H1 (cell line): ENCODE results near the gene CMTM1. TPM values are rescaled to one million over a fixed set of nuclear protein-coding genes. Genes with fewer than 3 reads are reported as not detected.

Experiments
- CHD7 ChIP-seq: fragments of 300-600 bp; sonication (generic); IDR thresholded peaks from 2 replicates; pipeline ENCODE4 v1.7.1; 2012; ENCODE audit warnings: low read length, moderate library complexity, mild to moderate bottlenecking, inconsistent platforms; ENCODE audit not compliant: insufficient replicate concordance
- GTF2F1 ChIP-seq: IDR thresholded peaks from 2 replicates; pipeline ENCODE4 v1.6.1; 2012; ENCODE audit warnings: low read depth, low read length, improper control_type of control experiment, borderline replicate concordance
- NRF1 ChIP-seq: IDR thresholded peaks from 2 replicates; pipeline ENCODE4 v1.6.1; 2011; ENCODE audit warnings: mild to moderate bottlenecking, low read depth, low read length, improper control_type of control experiment
- PHF8 ChIP-seq: fragments of 200-600 bp; sonication (generic); conservative IDR thresholded peaks from 2 replicates; pipeline ENCODE4 v1.7.1; 2012; ENCODE audit warnings: low read depth, mild to moderate bottlenecking, inconsistent platforms, low read length, moderate library complexity
- RNF2 ChIP-seq: fragments of 200-900, 300-1000 bp; sonication (generic); IDR thresholded peaks from 2 replicates; pipeline ENCODE4 v1.7.1; 2016; ENCODE audit warnings: borderline replicate concordance, low read depth, mild to moderate bottlenecking, antibody characterized with exemption, low read length; ENCODE audit not compliant: poor library complexity, severe bottlenecking; ENCODE audit errors: missing control alignments
- SUZ12 ChIP-seq: fragments of 200-600 bp; sonication (generic); IDR thresholded peaks from 2 replicates; pipeline ENCODE4 v1.6.1; 2012; ENCODE audit warnings: mild to moderate bottlenecking, inconsistent platforms, low read length, moderate library complexity, mixed read lengths
- TAF1 ChIP-seq: IDR thresholded peaks from 2 replicates; pipeline ENCODE4 v1.6.1; 2011; ENCODE audit warnings: mild to moderate bottlenecking, low read depth, low read length
- TBP ChIP-seq: IDR thresholded peaks from 2 replicates; pipeline ENCODE4 v1.6.1; 2011; ENCODE audit warnings: low read depth, low read length, improper control_type of control experiment
- YY1 ChIP-seq: IDR thresholded peaks from 2 replicates; pipeline ENCODE4 v1.6.1; 2011; ENCODE audit warnings: low read depth, mild to moderate bottlenecking, low read length
- polyA plus RNA-seq, 7 experiments: library from polyadenylated mRNA; depleted of rRNA in 3 of 7; stranded (reverse) in 5 of 7; unstranded in 2 of 7; fragments of >200 nt in 5 of 7; fragments of 200-250 nt in 2 of 7; gene quantifications; 1 replicate in 5 of 7; 2 replicates in 1 of 7; 4 replicates in 1 of 7; pipeline versions ENCODE4 v1.2.1 to v1.2.3, GENCODE V29; 2011 to 2013; ENCODE audit warnings: missing spikeins in 2 of 7, mixed read lengths in 2 of 7
- total RNA-seq: library from RNA; stranded (reverse); fragmentation: NEBNext Ultra II Directional; extraction: Animal tissue kit (Norgen Biotek cat#: 25700); gene quantifications from 2 replicates; pipeline ENCODE4 v1.2.1, GENCODE V29; 2021

CMTM1 gene
- total and polyA plus RNA-seq, 2 of the 8 experiments (the other 6 are each of a cell fraction or from before 2014, with no cell fraction given) = 1.2 to 2.0 TPM

DNA sequence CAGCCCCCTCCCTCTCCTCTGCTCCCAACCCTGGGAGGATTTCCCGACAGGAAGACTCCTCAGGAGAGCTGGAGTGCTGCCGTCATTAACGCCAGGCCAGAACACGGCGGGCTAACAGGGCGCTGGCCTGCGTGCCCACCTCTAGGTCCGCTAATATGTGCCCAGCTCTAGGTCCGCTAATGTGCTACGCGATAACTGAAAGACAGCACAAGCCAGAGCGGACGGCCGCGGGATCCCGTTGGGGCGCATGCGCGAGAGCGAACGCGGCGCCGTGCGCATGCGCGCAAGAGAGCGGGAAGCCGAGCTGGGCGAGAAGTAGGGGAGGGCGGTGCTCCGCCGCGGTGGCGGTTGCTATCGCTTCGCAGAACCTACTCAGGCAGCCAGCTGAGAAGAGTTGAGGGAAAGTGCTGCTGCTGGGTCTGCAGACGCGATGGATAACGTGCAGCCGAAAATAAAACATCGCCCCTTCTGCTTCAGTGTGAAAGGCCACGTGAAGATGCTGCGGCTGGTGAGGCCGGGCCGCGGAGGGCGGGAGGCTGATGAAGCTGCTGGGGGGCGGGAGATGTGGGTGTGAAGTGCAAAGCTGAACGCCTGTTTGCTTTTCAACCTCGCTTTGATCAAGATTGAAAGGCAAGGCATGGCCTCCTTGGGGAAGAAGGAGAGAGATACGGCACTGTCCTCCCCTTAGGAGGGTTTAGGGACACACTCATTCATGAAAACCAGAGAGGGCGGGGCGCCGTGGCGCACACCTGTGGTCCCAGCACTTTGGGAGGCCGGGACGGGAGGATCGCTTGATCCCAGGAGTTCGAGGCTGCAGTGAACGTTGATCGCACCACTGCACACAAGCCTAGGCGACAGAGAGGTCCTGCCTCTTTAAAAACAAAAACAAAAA is 13.7 kb upstream of the CMTM1 start, which contains the start of gene CKLF (continued):
- TF ChIP-seq GTF2F1 (0 out of 2 replicates have a peak, but pooled peaks have one; percentile 38), YY1 (peak; percentile 84; the same call in 1 of the 2 replicates), RNF2 (peak; percentile 80), TBP (0 out of 2 replicates have a peak, but pooled peaks have one; percentile 34), PHF8 (peak; percentile 55; the same call in 1 of the 2 replicates), CHD7 (no peak), TAF1 (peak; percentile 66; the same call in 1 of the 2 replicates), SUZ12 (no peak), NRF1 (peak; percentile 99)
